Muscle layer of colon (tissue), 2 donors: ENCODE results near the gene FXR1.

Experiments used
- H3K27ac ChIP-seq: one replicate; pipeline ENCODE4 v1.7.0; 2013; ENCODE audit warnings: low read depth, mild to moderate bottlenecking, low read length, moderate library complexity
- H3K27me3 ChIP-seq, 2 donors: one replicate each; pipeline ENCODE4 v1.7.0; 2013; ENCODE audit warnings: low read length in 2 of 2, mild to moderate bottlenecking in 2 of 2; ENCODE audit not compliant: insufficient read depth in 2 of 2, control insufficient read depth in 1 of 2
- H3K36me3 ChIP-seq: one replicate; pipeline ENCODE4 v1.7.0; 2013; ENCODE audit warnings: mild to moderate bottlenecking, low read length; ENCODE audit not compliant: insufficient read depth
- H3K4me1 ChIP-seq: one replicate; pipeline ENCODE4 v1.7.0; 2013; ENCODE audit warnings: mild to moderate bottlenecking, low read length; ENCODE audit not compliant: insufficient read depth
- H3K4me3 ChIP-seq, 2 donors: one replicate each; pipeline ENCODE4 v1.7.0; 2013; ENCODE audit warnings: low read length in 2 of 2, low read depth in 1 of 2, mild to moderate bottlenecking in 1 of 2, moderate library complexity in 1 of 2
- H3K9ac ChIP-seq: one replicate; pipeline ENCODE4 v1.7.0; 2013; ENCODE audit warnings: low read length
- H3K9me3 ChIP-seq: one replicate; pipeline ENCODE4 v1.7.0; 2013; ENCODE audit warnings: mild to moderate bottlenecking, low read length
- donor health status: abdominal sarcoma.
- donor health status: Adenocarcinoma of cecum.

Gene FXR1

DNA sequence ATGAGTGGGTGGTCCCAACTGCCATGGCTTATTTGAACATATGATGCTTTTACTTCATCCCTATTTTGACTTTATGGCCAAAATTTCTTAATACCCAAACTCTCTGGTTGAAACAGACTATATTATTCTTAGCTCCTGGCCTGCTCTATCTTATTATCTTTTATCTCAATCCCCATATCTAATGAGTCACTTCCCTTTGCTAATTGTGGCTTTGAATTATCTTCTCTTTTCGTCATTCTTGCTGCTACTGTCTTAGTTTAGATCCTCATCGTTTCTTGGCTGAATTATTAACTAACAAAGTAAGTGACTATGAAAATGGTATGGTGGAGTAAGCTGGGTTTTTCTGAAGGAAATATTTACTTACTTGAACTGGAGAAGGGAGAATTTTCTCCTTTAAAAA is 105.2 kb downstream of the FXR1 start:
- no peak overlapping the region for H3K27ac ChIP-seq
- H3K4me1 ChIP-seq: no peaks in the 10 kb centered on the region
- no peak overlapping the region for H3K9ac ChIP-seq
- H3K9me3 ChIP-seq: no peaks in the 10 kb centered on the region
- H3K27me3 ChIP-seq: no peaks in the 10 kb centered on the region
- H3K4me3 ChIP-seq: no peak overlapping the region
- H3K36me3 ChIP-seq: no peaks in the 10 kb centered on the region

DNA sequence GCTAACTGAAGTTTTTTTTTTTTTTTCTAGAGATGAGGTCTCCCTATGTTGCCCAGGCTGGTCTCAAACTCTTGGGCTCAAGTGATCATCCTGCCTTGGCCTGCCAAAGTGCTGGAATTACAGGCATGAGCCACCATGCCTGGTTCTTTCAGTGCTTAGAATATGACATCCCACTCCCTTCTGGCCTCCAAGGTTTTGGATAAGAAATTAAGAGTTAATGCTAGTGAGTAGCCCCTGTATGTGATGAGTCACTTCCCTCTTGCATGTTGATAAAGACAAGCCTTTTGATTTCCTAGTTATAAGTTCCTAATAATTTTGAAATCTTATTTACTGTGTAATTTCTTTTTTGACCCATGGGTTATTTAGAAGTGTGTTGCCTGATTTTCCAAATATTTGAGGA is 112.7 kb downstream of the FXR1 start:
- no peak overlapping the region for H3K9ac ChIP-seq
- H3K27ac ChIP-seq: no peak overlapping the region
- H3K4me3 ChIP-seq: no peak overlapping the region
- no peaks in the 10 kb centered on the region for H3K27me3 ChIP-seq
- H3K9me3 ChIP-seq: no peaks in the 10 kb centered on the region
- no peaks in the 10 kb centered on the region for H3K36me3 ChIP-seq
- no peaks in the 10 kb centered on the region for H3K4me1 ChIP-seq

DNA sequence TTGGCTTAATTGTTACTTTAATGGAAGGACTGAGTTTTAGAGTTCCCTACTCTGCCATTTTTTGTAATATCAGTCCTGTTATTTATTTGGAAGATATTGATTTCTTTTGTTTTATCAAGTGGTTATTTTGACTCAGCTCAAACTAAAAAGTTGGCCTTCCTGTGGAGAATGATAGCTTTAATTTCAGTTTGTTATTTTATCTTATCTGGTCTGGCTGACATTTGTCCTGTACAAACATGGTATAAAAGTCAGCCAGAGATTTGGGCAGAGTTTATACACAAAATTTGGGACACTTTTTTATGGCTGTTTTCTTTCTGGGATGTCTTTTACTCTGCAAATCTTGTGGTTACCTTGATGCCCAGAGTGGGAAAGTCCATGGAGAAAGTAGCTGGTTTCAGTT is 118.5 kb downstream of the FXR1 start:
- no peak overlapping the region for H3K27ac ChIP-seq
- H3K9me3 ChIP-seq: no peaks in the 10 kb centered on the region
- no peaks in the 10 kb centered on the region for H3K27me3 ChIP-seq
- no peak overlapping the region for H3K4me3 ChIP-seq
- H3K36me3 ChIP-seq: no peaks in the 10 kb centered on the region
- no peak overlapping the region for H3K9ac ChIP-seq
- H3K4me1 ChIP-seq: no peaks in the 10 kb centered on the region
